GM18499 (cell line): ENCODE measurements around the gene ASPRV1.

Experiments used
- ATAC-seq: cut with Tn5 transposase; IDR thresholded peaks from one replicate; pipeline ENCODE4 v1.9.1; 2021; ENCODE audit warnings: moderate number of reproducible peaks; ENCODE audit not compliant: insufficient read depth, unreplicated experiment

Gene ASPRV1

DNA sequence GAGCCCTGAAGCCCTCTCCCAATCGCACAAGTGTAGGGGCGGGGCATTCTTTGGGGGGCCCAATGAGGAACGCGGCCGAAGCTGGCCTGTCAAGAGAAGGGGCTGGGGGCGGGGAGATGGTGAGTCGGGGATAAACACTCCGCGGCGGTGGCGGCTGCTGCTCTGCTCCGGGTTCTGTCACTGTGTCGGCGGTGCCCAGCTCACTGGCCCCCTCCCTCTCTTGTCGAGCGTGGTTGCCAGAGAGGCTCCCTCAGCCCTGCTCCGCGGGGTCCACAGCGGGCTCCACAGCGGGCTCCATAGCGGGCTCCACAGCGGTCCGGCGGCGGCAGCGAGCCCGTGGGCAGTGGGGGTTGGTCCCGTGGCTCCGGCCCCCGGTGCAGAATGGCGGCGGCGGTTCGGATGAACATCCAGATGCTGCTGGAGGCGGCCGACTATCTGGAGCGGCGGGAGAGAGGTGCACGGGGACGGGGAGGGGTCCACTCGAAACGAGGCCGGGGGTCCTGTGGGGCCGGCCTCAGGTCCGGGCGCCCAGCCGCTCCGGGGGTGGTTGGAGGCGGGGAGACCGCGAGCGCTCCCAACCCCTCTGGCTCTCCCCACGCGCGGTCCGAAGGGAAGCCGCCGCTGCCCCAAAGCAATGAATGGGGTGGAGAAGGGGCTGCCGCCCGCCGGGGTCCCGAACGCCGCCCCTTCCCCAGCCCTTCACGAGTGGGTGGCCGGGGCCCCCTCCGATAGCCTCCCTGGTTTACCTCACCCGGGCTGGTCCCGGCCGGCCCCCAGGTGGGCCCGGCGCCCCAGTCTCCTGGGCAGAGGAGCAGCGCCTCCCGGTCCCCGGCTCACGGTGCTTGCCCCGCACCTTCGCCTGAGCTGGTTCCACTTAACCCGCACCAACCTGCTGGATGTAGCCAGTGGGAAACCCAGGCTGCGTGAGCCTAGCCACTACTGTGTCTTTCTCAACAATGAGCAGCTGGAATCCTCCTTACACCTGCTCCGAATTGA is 46.2 kb downstream of the ASPRV1 start, which contains the start of gene MXD1:
Gene MXD1 (plus strand): TSS at position 160 of the 996 bp plus-strand sequence. CDS start 222 bp downstream, at position 382.
- no peak for ATAC-seq

DNA sequence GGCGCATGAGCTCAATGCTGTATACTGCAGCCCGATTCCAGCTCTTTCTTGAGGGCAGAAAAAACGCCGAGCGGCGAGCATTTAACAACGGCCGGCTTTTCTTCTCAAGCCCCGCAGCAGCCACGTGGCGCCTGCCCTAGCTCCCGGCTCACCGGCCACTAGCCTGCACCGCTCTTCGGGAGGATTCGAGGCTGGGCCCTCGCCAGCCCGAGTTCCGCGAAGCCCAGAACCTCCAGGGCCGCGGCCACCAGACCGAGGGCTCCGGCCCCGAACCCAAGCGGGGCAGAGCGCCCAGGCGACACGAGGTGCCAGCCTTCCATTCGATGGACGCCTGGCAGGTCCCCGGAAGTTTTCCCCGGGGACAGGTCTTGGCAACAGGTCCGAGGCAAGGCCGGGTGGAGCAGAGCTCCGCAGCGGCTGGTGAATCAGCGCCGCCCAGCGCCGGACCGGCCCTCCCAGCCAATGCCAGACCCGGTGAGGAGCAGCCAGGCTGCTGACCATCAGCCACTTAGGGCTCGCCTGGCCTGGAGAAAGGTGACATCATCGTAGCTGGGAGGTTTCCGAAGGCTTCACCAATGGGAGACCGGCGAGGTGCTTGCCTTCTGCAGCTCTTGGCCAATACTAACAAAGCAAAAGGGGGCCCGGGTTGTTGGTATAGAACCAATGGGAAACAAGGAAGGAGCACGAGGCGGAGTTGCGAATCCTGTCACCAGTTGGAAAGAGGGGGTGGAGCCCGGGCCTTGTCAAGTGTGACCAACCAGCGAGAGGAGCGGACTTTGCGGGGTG is 47.1 kb downstream of the ASPRV1 start:
- peak; percentile 93 for ATAC-seq

DNA sequence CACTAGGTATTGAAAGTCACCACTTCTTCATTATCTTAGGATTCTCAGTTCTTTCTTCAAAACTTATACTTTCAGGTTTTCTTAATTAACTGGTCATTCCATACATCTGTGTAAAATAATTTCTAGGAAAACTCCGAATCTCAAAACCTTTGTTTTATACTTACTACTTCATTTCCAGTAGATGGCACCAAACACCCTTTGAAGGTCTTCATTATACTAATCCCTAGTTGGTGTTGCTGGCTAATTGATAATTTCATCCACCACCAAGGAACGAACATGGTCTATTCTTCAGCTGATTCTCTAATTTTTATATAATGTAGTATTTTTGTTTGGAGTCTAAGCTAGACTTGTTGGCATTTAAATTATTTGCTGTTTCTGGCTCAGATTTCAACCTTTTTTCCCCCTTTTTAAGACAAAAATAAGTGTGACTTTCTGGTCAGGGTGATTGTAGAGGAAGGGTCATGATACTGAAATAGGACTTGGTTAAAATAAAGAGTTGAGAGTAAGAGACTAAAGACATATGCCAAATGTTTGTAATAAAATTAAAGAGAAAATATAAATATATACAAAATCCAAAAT is 49.4 kb downstream of the ASPRV1 start:
- ATAC-seq = no peak
